GM11168 (cell line): Measurements from ENCODE around the gene NLRC3.
"Not testable (repeated sequence)": the region's sequence is repeated elsewhere in the genome, so short reads cannot be mapped to it uniquely, and the experiment has no call there.

ENCODE experiments used
- in situ Hi-C: fragments of 300-500 bp; cut with MboI; formaldehyde crosslinking; loops from one replicate; pipeline ENCODE4 v1.12.0; 2022; ENCODE audit warnings: low sequenced_read_pairs; ENCODE audit not compliant: unreplicated experiment

The NLRC3 gene

GRCh38 chr16:3550851-3551847 lies 26.1 kb downstream of the NLRC3 start:
- in situ Hi-C loops = no loop called here

- in situ Hi-C loops = no loop called here
Measured at GRCh38 chr16:3549906-3550305, 27.3 kb downstream of the NLRC3 start.

GRCh38 chr16:3548859-3549258 lies 28.3 kb downstream of the NLRC3 start:
- in situ Hi-C loops = no loop called here

- in situ Hi-C loops = no loop called here
Measured at GRCh38 chr16:3548445-3548844, 28.8 kb downstream of the NLRC3 start.

- in situ Hi-C loops = no loop called here
Measured at GRCh38 chr16:3546986-3547682, 30.1 kb downstream of the NLRC3 start.

GRCh38 chr16:3542601-3543373 lies 34.4 kb downstream of the NLRC3 start:
- in situ Hi-C loops = no loop called here

GRCh38 chr16:3541527-3542155 lies 35.6 kb downstream of the NLRC3 start:
- in situ Hi-C loops = no loop called here

GRCh38 chr16:3538222-3538621 lies 39.0 kb downstream of the NLRC3 start:
- in situ Hi-C loops = no loop called here

GRCh38 chr16:3536851-3537250 lies 40.4 kb downstream of the NLRC3 start:
- in situ Hi-C loops = no loop called here

- in situ Hi-C loops = no loop called here
Measured at GRCh38 chr16:3536271-3536731, 40.9 kb downstream of the NLRC3 start.

- in situ Hi-C loops = no loop called here
Measured at GRCh38 chr16:3534126-3534525, 43.1 kb downstream of the NLRC3 start.

- in situ Hi-C loops = no loop called here
Measured at GRCh38 chr16:3532741-3533140, 44.5 kb downstream of the NLRC3 start.

GRCh38 chr16:3530371-3530914 lies 46.8 kb downstream of the NLRC3 start:
- in situ Hi-C loops = no loop called here

- in situ Hi-C loops = no loop called here
Measured at GRCh38 chr16:3529175-3529574, 48.0 kb downstream of the NLRC3 start.

- in situ Hi-C loops = no loop called here
Measured at GRCh38 chr16:3528406-3528805, 48.8 kb downstream of the NLRC3 start.

GRCh38 chr16:3527216-3527829 lies 49.9 kb downstream of the NLRC3 start:
- in situ Hi-C loops = not testable (repeated sequence)

- in situ Hi-C loops = no loop called here
Measured at GRCh38 chr16:3525951-3526350, 51.3 kb downstream of the NLRC3 start.

- in situ Hi-C loops = no loop called here
Measured at GRCh38 chr16:3523281-3523680, 53.9 kb downstream of the NLRC3 start.

- in situ Hi-C loops = no loop called here
Measured at GRCh38 chr16:3520841-3521240, 56.4 kb downstream of the NLRC3 start.
